Measurements from ENCODE around the gene PARPBP.

GRCh38 chr12:102232036-102232435 lies 112.1 kb downstream of the PARPBP start:
- no peak for TF ChIP-seq CTCF (IDR thresholded peaks at IDR 0.05; ENCODE audit: extremely low read depth in 1 of 2, insufficient read depth in 1 of 2, low read depth in 1 of 2, low read length in 2 of 2)
- no peak for TF ChIP-seq POLR2A (IDR thresholded peaks at IDR 0.05; ENCODE audit: low read depth, low read length)
- no peak for TF ChIP-seq MAX (IDR thresholded peaks at IDR 0.05; ENCODE audit: insufficient read depth, insufficient read length)
- no peak for TF ChIP-seq EZH2 (IDR thresholded peaks at IDR 0.05; ENCODE audit: borderline replicate concordance, low read depth, low read length, severe bottlenecking)
- no peak for TF ChIP-seq JUN (IDR thresholded peaks at IDR 0.05; ENCODE audit: borderline replicate concordance, insufficient read depth, insufficient read length, low read depth)
- TF ChIP-seq POLR2AphosphoS5 (IDR thresholded peaks at IDR 0.05; ENCODE audit: insufficient read depth, low read depth, low read length), result no peak
- no peak for TF ChIP-seq FOS (IDR thresholded peaks at IDR 0.05; ENCODE audit: borderline replicate concordance, insufficient read depth, low read length)
- TF ChIP-seq MYC (IDR thresholded peaks at IDR 0.05; ENCODE audit: low read depth, low read length), result no peak

Measured in endothelial cell of umbilical vein (primary cell).